PC-3 (cell line): ENCODE data around the gene FAM168A. TPM values are rescaled to one million over a fixed set of nuclear protein-coding genes. Genes with fewer than 3 reads are reported as not detected.
A peak's percentile ranks its signal among the peaks of the same experiment; 100 is the strongest.

Source experiments
- ATAC-seq: fragments of 200-7000 bp; cut with Tn5 transposase; 2 replicates; pipeline ENCODE4 v1.9.1; 2020; ENCODE audit warnings: mild to moderate bottlenecking, moderate library complexity
- BruUV-seq: library from RNA; stranded (reverse); fragments of 400-500 nt; replicated peaks from 2 replicates; lab custom pipeline; 2021; lab: Mats Ljungman, UMichigan
- CTCF ChIA-PET: fragments of 300-600 bp; sonication (Branson Sonifier 250); formaldehyde crosslinking; loops from one replicate; lab custom pipeline; 2022; ENCODE audit warnings: antibody characterized with exemption; lab: Charles Lee
- POLR2A ChIA-PET: fragments of 300-600 bp; sonication (Branson Sonifier 250); formaldehyde crosslinking; loops from one replicate; lab custom pipeline; 2022; ENCODE audit warnings: antibody characterized with exemption; ENCODE audit not compliant: unreplicated experiment; lab: Charles Lee
- DNase-seq: peaks from one replicate; pipeline ENCODE4 v3.0.0-alpha.2; 2015
- H2AFZ ChIP-seq: fragments of 300-600 bp; sonication (generic); 2 replicates; pipeline ENCODE4 v1.6.0; 2016; ENCODE audit warnings: antibody characterized with exemption, low read length
- H3F3A ChIP-seq: fragments of 300-600 bp; sonication (generic); one replicate; pipeline ENCODE4 v1.6.0; 2017; ENCODE audit warnings: antibody characterized with exemption, low read length, control low read depth, mild to moderate bottlenecking; ENCODE audit not compliant: unreplicated experiment
- H3K27ac ChIP-seq: fragments of 300-600 bp; sonication (generic); 2 replicates; pipeline ENCODE4 v1.5.1; 2016; ENCODE audit warnings: mild to moderate bottlenecking, low read length
- H3K27me3 ChIP-seq: fragments of 300-600 bp; sonication (generic); 2 replicates; pipeline ENCODE4 v1.6.1; 2016; ENCODE audit warnings: low read length, mixed read lengths
- H3K36me3 ChIP-seq: fragments of 300-600 bp; sonication (generic); 2 replicates; pipeline ENCODE4 v1.6.1; 2016; ENCODE audit warnings: low read depth, mixed run types, low read length, mixed read lengths
- H3K4me1 ChIP-seq: fragments of 300-600 bp; sonication (generic); 2 replicates; pipeline ENCODE4 v1.5.1; 2016; ENCODE audit warnings: low read length; ENCODE audit not compliant: insufficient read depth
- H3K4me2 ChIP-seq: fragments of 300-600 bp; sonication (generic); 2 replicates; pipeline ENCODE4 v1.6.0; 2016; ENCODE audit warnings: low read length
- H3K4me3 ChIP-seq: fragments of 300-600 bp; sonication (generic); 2 replicates; pipeline ENCODE4 v1.5.1; 2016; ENCODE audit warnings: mild to moderate bottlenecking, low read length, mixed read lengths
- H3K79me2 ChIP-seq: fragments of 300-600 bp; sonication (generic); 2 replicates; pipeline ENCODE4 v1.6.1; 2017; ENCODE audit warnings: low read length, mixed read lengths
- H3K9ac ChIP-seq: fragments of 300-600 bp; sonication (generic); 2 replicates; pipeline ENCODE4 v1.6.0; 2016; ENCODE audit warnings: mild to moderate bottlenecking, low read length
- H3K9me2 ChIP-seq: fragments of 300-600 bp; sonication (generic); replicated peaks from 2 replicates; pipeline ENCODE4 v1.6.1; 2016; ENCODE audit warnings: mixed run types, low read length, mixed read lengths
- H3K9me3 ChIP-seq: fragments of 300-600 bp; sonication (generic); 2 replicates; pipeline ENCODE4 v1.6.1; 2016; ENCODE audit warnings: low read length, mixed read lengths
- H4K20me1 ChIP-seq: fragments of 300-600 bp; sonication (generic); 2 replicates; pipeline ENCODE4 v1.6.1; 2016; ENCODE audit warnings: low read length, mixed read lengths
- EZH2 ChIP-seq: fragments of 300-600 bp; sonication (generic); IDR thresholded peaks from one replicate; pipeline ENCODE4 v1.6.1; 2017; ENCODE audit warnings: antibody characterized with exemption, mild to moderate bottlenecking, low read length; ENCODE audit not compliant: unreplicated experiment
- EZH2phosphoT487 ChIP-seq: fragments of 300-600 bp; sonication (generic); IDR thresholded peaks from 2 replicates; pipeline ENCODE4 v1.6.1; 2018; ENCODE audit warnings: mild to moderate bottlenecking, antibody characterized with exemption, low read length, borderline replicate concordance
- intact Hi-C: fragments of 100-400 bp; cut with micrococcal nuclease; formaldehyde crosslinking; loops from 2 replicates; pipeline ENCODE4 v1.9.0; 2023
- total RNA-seq: library from RNA; depleted of rRNA; stranded (reverse); fragments of >200 nt; gene quantifications from 2 replicates; pipeline ENCODE4 v1.2.3, GENCODE V29; 2014
- TF ChIP-seq, protein P1 (sequence below): fragments of 300-600 bp; sonication (generic); conservative IDR thresholded peaks from 2 replicates; pipeline ENCODE4 v1.5.1; 2017; ENCODE audit warnings: antibody characterized with exemption, low read depth, mild to moderate bottlenecking, low read length

FAM168A gene
- total RNA-seq, 1 experiment from 2014 or later: 24.5 TPM

- H3F3A ChIP-seq: no peaks in the 10 kb centered on the region
- DNase-seq: no peak
- H4K20me1 ChIP-seq: no peaks in the 10 kb centered on the region
- H3K4me3 ChIP-seq: no peak overlapping the region
- no peaks in the 10 kb centered on the region for H3K79me2 ChIP-seq
- H3K9me2 ChIP-seq: no peaks in the 10 kb centered on the region
- H3K9ac ChIP-seq: no peak overlapping the region
- H2AFZ ChIP-seq: no peak overlapping the region
- H3K9me3 ChIP-seq: no peaks in the 10 kb centered on the region
- peak overlapping the region; percentile 41 for H3K27ac ChIP-seq
- intact Hi-C loops: no loop called here
- no peak for ATAC-seq
- POLR2A ChIA-PET: no interaction called here
- no TSS peak for BruUV-seq
- peak overlapping the region; percentile 1; the same call in 1 of the 2 replicates for H3K4me2 ChIP-seq
- H3K27me3 ChIP-seq: no peaks in the 10 kb centered on the region
- no peaks in the 10 kb centered on the region for H3K36me3 ChIP-seq
- TF ChIP-seq EZH2phosphoT487: no peak
- no peak for TF ChIP-seq EZH2
- TF ChIP-seq, protein P1, sequence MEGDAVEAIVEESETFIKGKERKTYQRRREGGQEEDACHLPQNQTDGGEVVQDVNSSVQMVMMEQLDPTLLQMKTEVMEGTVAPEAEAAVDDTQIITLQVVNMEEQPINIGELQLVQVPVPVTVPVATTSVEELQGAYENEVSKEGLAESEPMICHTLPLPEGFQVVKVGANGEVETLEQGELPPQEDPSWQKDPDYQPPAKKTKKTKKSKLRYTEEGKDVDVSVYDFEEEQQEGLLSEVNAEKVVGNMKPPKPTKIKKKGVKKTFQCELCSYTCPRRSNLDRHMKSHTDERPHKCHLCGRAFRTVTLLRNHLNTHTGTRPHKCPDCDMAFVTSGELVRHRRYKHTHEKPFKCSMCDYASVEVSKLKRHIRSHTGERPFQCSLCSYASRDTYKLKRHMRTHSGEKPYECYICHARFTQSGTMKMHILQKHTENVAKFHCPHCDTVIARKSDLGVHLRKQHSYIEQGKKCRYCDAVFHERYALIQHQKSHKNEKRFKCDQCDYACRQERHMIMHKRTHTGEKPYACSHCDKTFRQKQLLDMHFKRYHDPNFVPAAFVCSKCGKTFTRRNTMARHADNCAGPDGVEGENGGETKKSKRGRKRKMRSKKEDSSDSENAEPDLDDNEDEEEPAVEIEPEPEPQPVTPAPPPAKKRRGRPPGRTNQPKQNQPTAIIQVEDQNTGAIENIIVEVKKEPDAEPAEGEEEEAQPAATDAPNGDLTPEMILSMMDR: no peak
- H3K4me1 ChIP-seq: peaks cover 22% of the 10 kb centered on the region
- CTCF ChIA-PET: no interaction called here
These were observed 169.7 kb downstream of the FAM168A start for GRCh38 chr11:73428227-73428626.

- POLR2A ChIA-PET: no interaction called here
- H3K27me3 ChIP-seq: no peaks in the 10 kb centered on the region
- no peaks in the 10 kb centered on the region for H4K20me1 ChIP-seq
- no TSS peak for BruUV-seq
- no peak overlapping the region for H3K27ac ChIP-seq
- TF ChIP-seq EZH2 (no peak), EZH2phosphoT487 (no peak)
- TF ChIP-seq, protein P1: no peak
- no peaks in the 10 kb centered on the region for H3K9me2 ChIP-seq
- DNase-seq (no peak), ATAC-seq (no peak)
- no peaks in the 10 kb centered on the region for H3K36me3 ChIP-seq
- H3K9ac ChIP-seq: no peak overlapping the region
- no peaks in the 10 kb centered on the region for H3K9me3 ChIP-seq
- CTCF ChIA-PET: no interaction called here
- peaks cover 22% of the 10 kb centered on the region for H3K4me1 ChIP-seq
- no peak overlapping the region for H3K4me2 ChIP-seq
- no peaks in the 10 kb centered on the region for H3F3A ChIP-seq
- no peaks in the 10 kb centered on the region for H3K79me2 ChIP-seq
- H2AFZ ChIP-seq: no peak overlapping the region
- no peak overlapping the region for H3K4me3 ChIP-seq
- intact Hi-C loops: no loop called here
These were observed 171.6 kb downstream of the FAM168A start for GRCh38 chr11:73426219-73426850.

- Histone ChIP-seq H3K36me3 (no peaks in the 10 kb centered on the region), H3K27ac (no peak overlapping the region), H3K4me1 (peaks cover 22% of the 10 kb centered on the region), H4K20me1 (no peaks in the 10 kb centered on the region), H3K27me3 (no peaks in the 10 kb centered on the region), H3K4me3 (no peak overlapping the region), H3K9me2 (no peaks in the 10 kb centered on the region), H3K9ac (no peak overlapping the region), H3F3A (no peaks in the 10 kb centered on the region), H3K9me3 (no peaks in the 10 kb centered on the region), H3K79me2 (no peaks in the 10 kb centered on the region), H2AFZ (no peak overlapping the region), H3K4me2 (no peak overlapping the region)
- no peak for DNase-seq
- ATAC-seq: no peak
- CTCF ChIA-PET: no interaction called here
- intact Hi-C loops: no loop called here
- no TSS peak for BruUV-seq
- TF ChIP-seq, protein P1: no peak
- TF ChIP-seq EZH2 (no peak), EZH2phosphoT487 (no peak)
- POLR2A ChIA-PET: no interaction called here
These were observed 172.8 kb downstream of the FAM168A start for GRCh38 chr11:73425108-73425507.
